ENCODE measurements around the gene NRDC.

- TF ChIP-seq CTCF (IDR thresholded peaks at IDR 0.05) (no peak), EP300 (IDR thresholded peaks at IDR 0.05) (no peak)
Observed at GRCh38 chr1:51871351-51871975, 7.1 kb downstream of the NRDC start.

All from A549 (cell line).